HEK293 (cell line): ENCODE measurements around the gene DMBT1.

ENCODE experiments used
- CTCF ChIA-PET: fragments of 350-600 bp; formaldehyde crosslinking; extraction: SDS; loops from one replicate; lab custom pipeline; 2021; ENCODE audit warnings: antibody characterized with exemption; lab: Yijun Ruan, JAX
- POLR2A ChIA-PET: fragments of 300-600 bp; formaldehyde crosslinking; extraction: SDS; loops from one replicate; lab custom pipeline; 2020; ENCODE audit warnings: antibody characterized with exemption, inconsistent platforms; lab: Yijun Ruan, JAX
- H3K27ac ChIP-seq: fragments of 200-500 bp; sonication (Bioruptor generic); 2 replicates; pipeline ENCODE4 v1.5.1; 2014; ENCODE audit warnings: low read depth, low read length, control low read depth, inconsistent platforms; ENCODE audit errors: extremely low read depth
- H3K36me3 ChIP-seq, 2 experiments: fragments of 200-500 bp in 1 of 2; sonication (Bioruptor generic) in 1 of 2; 1 replicate in 1 of 2; 2 replicates in 1 of 2; pipeline ENCODE4 v1.5.1; 2014 to 2017; ENCODE audit warnings: inconsistent platforms in 2 of 2, low read length in 2 of 2; ENCODE audit not compliant: control insufficient read depth in 2 of 2, insufficient read depth in 1 of 2
- H3K4me1 ChIP-seq: fragments of 200-500 bp; sonication (Bioruptor generic); 2 replicates; pipeline ENCODE4 v1.5.1; 2014; ENCODE audit warnings: mild to moderate bottlenecking, low read length, inconsistent platforms; ENCODE audit not compliant: control insufficient read depth, insufficient read depth
- H3K4me3 ChIP-seq: 2 replicates; pipeline ENCODE4 v1.5.1; 2011; ENCODE audit warnings: low read depth, mild to moderate bottlenecking, control low read depth, low read length, moderate library complexity
- H3K9me3 ChIP-seq: fragments of 200-500 bp; sonication (Bioruptor generic); 2 replicates; pipeline ENCODE4 v1.5.1; 2014; ENCODE audit warnings: low read depth, low read length, inconsistent platforms; ENCODE audit not compliant: control insufficient read depth, insufficient read depth
- HOXA7 ChIP-seq: sonication (generic); formaldehyde crosslinking; IDR thresholded peaks from 2 replicates; pipeline ENCODE4 v1.8.1; 2022; ENCODE audit warnings: missing genetic modification reagents, borderline replicate concordance
- IKZF3 ChIP-seq: fragments of 450-650 bp; IDR thresholded peaks from 2 replicates; pipeline ENCODE4 v1.5.0; 2018; ENCODE audit warnings: missing biosample characterization, mild to moderate bottlenecking, missing genetic modification characterization, moderate library complexity
- PRDM4 ChIP-seq: fragments of 450-650 bp; formaldehyde crosslinking; IDR thresholded peaks from 2 replicates; pipeline ENCODE4 v1.5.1; 2017; ENCODE audit warnings: missing biosample characterization, missing genetic modification characterization
- SCRT1 ChIP-seq: fragments of 450-650 bp; formaldehyde crosslinking; IDR thresholded peaks from 2 replicates; pipeline ENCODE4 v1.5.1; 2016; ENCODE audit warnings: missing biosample characterization, missing genetic modification characterization, borderline replicate concordance
- YY2 ChIP-seq: fragments of 450-650 bp; formaldehyde crosslinking; IDR thresholded peaks from 2 replicates; pipeline ENCODE4 v1.5.1; 2016; ENCODE audit warnings: missing biosample characterization, missing genetic modification characterization
- ZBTB26 ChIP-seq: fragments of 450-650 bp; formaldehyde crosslinking; optimal IDR thresholded peaks from 2 replicates; pipeline ENCODE3; 2016; ENCODE audit warnings: missing biosample characterization, mild to moderate bottlenecking, missing genetic modification characterization
- ZBTB44 ChIP-seq: fragments of 450-650 bp; IDR thresholded peaks from 2 replicates; pipeline ENCODE4 v1.5.1; 2018; ENCODE audit warnings: missing biosample characterization, mild to moderate bottlenecking, missing genetic modification characterization
- ZBTB48 ChIP-seq: fragments of 450-650 bp; formaldehyde crosslinking; IDR thresholded peaks from 2 replicates; pipeline ENCODE4 v1.5.1; 2016; ENCODE audit warnings: missing biosample characterization, missing genetic modification characterization
- ZBTB6 ChIP-seq: fragments of 450-650 bp; formaldehyde crosslinking; IDR thresholded peaks from 2 replicates; pipeline ENCODE4 v1.5.1; 2017; ENCODE audit warnings: missing biosample characterization, missing genetic modification characterization
- ZFP69B ChIP-seq: fragments of 450-650 bp; formaldehyde crosslinking; IDR thresholded peaks from 2 replicates; pipeline ENCODE4 v1.5.1; 2016; ENCODE audit warnings: missing biosample characterization, missing genetic modification characterization
- ZIC2 ChIP-seq: fragments of 450-650 bp; formaldehyde crosslinking; IDR thresholded peaks from 2 replicates; pipeline ENCODE4 v1.5.1; 2016; ENCODE audit warnings: missing biosample characterization, missing genetic modification characterization
- ZNF174 ChIP-seq: fragments of 450-650 bp; formaldehyde crosslinking; IDR thresholded peaks from 2 replicates; pipeline ENCODE4 v1.5.0; 2017; ENCODE audit warnings: missing biosample characterization, mild to moderate bottlenecking, missing genetic modification characterization
- ZNF302 ChIP-seq: fragments of 450-650 bp; formaldehyde crosslinking; IDR thresholded peaks from 2 replicates; pipeline ENCODE4 v1.5.1; 2016; ENCODE audit warnings: missing biosample characterization, missing genetic modification characterization, low read depth
- ZNF354C ChIP-seq: fragments of 450-650 bp; formaldehyde crosslinking; IDR thresholded peaks from 2 replicates; pipeline ENCODE4 v1.5.1; 2016; ENCODE audit warnings: missing biosample characterization, missing genetic modification characterization, low read depth, borderline replicate concordance
- ZNF433 ChIP-seq: fragments of 450-650 bp; formaldehyde crosslinking; IDR thresholded peaks from 2 replicates; pipeline ENCODE4 v1.5.1; 2016; ENCODE audit warnings: missing biosample characterization, missing genetic modification characterization, low read depth
- ZNF473 ChIP-seq: fragments of 450-650 bp; formaldehyde crosslinking; IDR thresholded peaks from 2 replicates; pipeline ENCODE4 v1.5.1; 2017; ENCODE audit warnings: missing biosample characterization, missing genetic modification characterization
- ZNF623 ChIP-seq: fragments of 450-650 bp; formaldehyde crosslinking; IDR thresholded peaks from 2 replicates; pipeline ENCODE4 v1.5.1; 2016; ENCODE audit warnings: missing biosample characterization, missing genetic modification characterization
- ZNF677 ChIP-seq: fragments of 450-650 bp; IDR thresholded peaks from 2 replicates; pipeline ENCODE4 v1.5.0; 2018; ENCODE audit warnings: missing biosample characterization, mild to moderate bottlenecking, missing genetic modification characterization, moderate library complexity
- ZNF830 ChIP-seq: fragments of 450-650 bp; IDR thresholded peaks from 2 replicates; pipeline ENCODE4 v1.5.0; 2018; ENCODE audit warnings: missing biosample characterization, missing genetic modification characterization, low read depth, mild to moderate bottlenecking, moderate library complexity
- ZSCAN23 ChIP-seq: fragments of 450-650 bp; formaldehyde crosslinking; IDR thresholded peaks from 2 replicates; pipeline ENCODE4 v1.5.1; 2016; ENCODE audit warnings: missing biosample characterization, missing genetic modification characterization
- ZSCAN4 ChIP-seq: fragments of 450-650 bp; formaldehyde crosslinking; IDR thresholded peaks from 2 replicates; pipeline ENCODE4 v1.5.1; 2017; ENCODE audit warnings: missing biosample characterization, missing genetic modification characterization

Gene DMBT1

GRCh38 chr10:122656741-122657140 is 96.2 kb downstream of the DMBT1 start (continued):
- TF ChIP-seq ZNF302 (tag by site-specific recombination), result no peak
- TF ChIP-seq ZNF473 (tag by site-specific recombination), result no peak
- no peak for TF ChIP-seq ZBTB44 (tag by site-specific recombination)
- TF ChIP-seq ZNF830 (tag by site-specific recombination), result no peak
- TF ChIP-seq ZNF354C (tag by site-specific recombination), result no peak
- TF ChIP-seq ZFP69B, result no peak
- TF ChIP-seq ZSCAN23 (tag by site-specific recombination), result no peak
- TF ChIP-seq ZIC2, result no peak
- TF ChIP-seq ZBTB48 (tag by site-specific recombination), result no peak

- TF ChIP-seq SCRT1 (tag by site-specific recombination) (no peak), ZNF433 (tag by site-specific recombination) (no peak), YY2 (no peak), ZNF677 (tag by site-specific recombination) (no peak), ZBTB6 (tag by site-specific recombination) (no peak), ZNF174 (no peak), IKZF3 (tag by site-specific recombination) (no peak), PRDM4 (no peak), HOXA7 (CRISPR knock-in tag) (no peak), ZNF623 (tag by site-specific recombination) (no peak), ZSCAN4 (tag by site-specific recombination) (no peak), ZBTB26 (no peak)
- CTCF ChIA-PET, result interaction anchor here (0.6 to 1.9 kb wide), 2 partner anchors 8 to 12 kb away, joined by 4 to 7 read pairs; no protein-coding TSS in a partner anchor
- H3K4me1 ChIP-seq, result no peaks in the 10 kb centered on the region
- no peak overlapping the region for H3K27ac ChIP-seq
- POLR2A ChIA-PET, result no interaction called here
- no peaks in the 10 kb centered on the region for H3K36me3 ChIP-seq
- no peak overlapping the region for H3K4me3 ChIP-seq
- no peaks in the 10 kb centered on the region for H3K9me3 ChIP-seq
These were observed 96.7 kb downstream of the DMBT1 start for GRCh38 chr10:122657255-122657654.
